BE2C (cell line): ENCODE data around the gene CHIT1.

Experiments used
- DNase-seq: peaks from one replicate; pipeline ENCODE4 v3.0.0-alpha.2; 2020
- H3K27me3 ChIP-seq: fragments of 250-450 bp; sonication (Bioruptor Pico); 2 replicates; pipeline ENCODE4 v1.5.1; 2020; ENCODE audit warnings: mild to moderate bottlenecking
- H3K36me3 ChIP-seq: fragments of 250-450 bp; sonication (Bioruptor Pico); 2 replicates; pipeline ENCODE4 v1.5.1; 2020; ENCODE audit warnings: mild to moderate bottlenecking
- H3K4me1 ChIP-seq: fragments of 250-450 bp; sonication (Bioruptor Pico); 2 replicates; pipeline ENCODE4 v1.5.1; 2020
- H3K4me3 ChIP-seq: 2 replicates; pipeline ENCODE4 v1.5.1; 2011; ENCODE audit warnings: low read depth, low read length
- H3K9me3 ChIP-seq: fragments of 250-450 bp; sonication (Bioruptor Pico); 2 replicates; pipeline ENCODE4 v1.5.1; 2020
- TF ChIP-seq, protein P1 (sequence below): IDR thresholded peaks from 2 replicates; pipeline ENCODE4 v1.5.1; 2012; ENCODE audit warnings: mild to moderate bottlenecking, low read depth, low read length

Gene CHIT1

DNA sequence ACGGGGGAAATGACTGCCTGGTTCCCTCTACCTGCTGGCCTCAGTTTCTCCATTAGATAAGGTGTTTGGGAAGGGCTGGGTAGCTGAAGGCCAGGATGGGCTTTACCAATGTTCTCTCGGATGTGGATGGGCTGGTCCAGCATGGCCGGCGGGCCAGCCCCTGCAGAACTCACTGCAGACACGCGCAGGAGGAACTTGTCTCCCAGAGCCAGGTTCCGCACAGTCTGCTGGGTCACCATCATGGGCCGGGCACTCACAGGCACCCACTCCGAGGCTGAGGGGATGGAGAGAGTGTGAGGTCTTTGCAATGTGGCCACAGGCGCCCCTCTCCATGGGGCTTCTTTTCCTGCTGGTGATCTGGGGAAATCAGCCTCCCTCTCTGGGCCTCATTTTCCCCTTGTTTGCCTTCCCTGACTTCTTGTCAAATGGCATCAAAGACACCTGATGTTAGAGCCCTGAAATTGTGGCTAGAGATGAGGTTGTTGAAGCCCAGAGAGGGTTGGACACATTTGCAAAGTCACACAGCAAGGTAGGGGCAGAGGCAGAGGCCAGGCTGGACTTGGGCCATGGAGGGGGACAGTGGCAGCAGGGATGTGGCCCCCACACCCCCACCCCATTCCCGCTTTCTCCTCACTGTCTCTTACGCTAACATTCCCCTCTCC, 55.0 kb downstream of the CHIT1 start:
- no peak for DNase-seq
- H3K27me3 ChIP-seq: no peaks in the 10 kb centered on the region
- TF ChIP-seq, protein P1, sequence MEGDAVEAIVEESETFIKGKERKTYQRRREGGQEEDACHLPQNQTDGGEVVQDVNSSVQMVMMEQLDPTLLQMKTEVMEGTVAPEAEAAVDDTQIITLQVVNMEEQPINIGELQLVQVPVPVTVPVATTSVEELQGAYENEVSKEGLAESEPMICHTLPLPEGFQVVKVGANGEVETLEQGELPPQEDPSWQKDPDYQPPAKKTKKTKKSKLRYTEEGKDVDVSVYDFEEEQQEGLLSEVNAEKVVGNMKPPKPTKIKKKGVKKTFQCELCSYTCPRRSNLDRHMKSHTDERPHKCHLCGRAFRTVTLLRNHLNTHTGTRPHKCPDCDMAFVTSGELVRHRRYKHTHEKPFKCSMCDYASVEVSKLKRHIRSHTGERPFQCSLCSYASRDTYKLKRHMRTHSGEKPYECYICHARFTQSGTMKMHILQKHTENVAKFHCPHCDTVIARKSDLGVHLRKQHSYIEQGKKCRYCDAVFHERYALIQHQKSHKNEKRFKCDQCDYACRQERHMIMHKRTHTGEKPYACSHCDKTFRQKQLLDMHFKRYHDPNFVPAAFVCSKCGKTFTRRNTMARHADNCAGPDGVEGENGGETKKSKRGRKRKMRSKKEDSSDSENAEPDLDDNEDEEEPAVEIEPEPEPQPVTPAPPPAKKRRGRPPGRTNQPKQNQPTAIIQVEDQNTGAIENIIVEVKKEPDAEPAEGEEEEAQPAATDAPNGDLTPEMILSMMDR: no peak
- H3K4me1 ChIP-seq: peaks cover 8% of the 10 kb centered on the region
- no peaks in the 10 kb centered on the region for H3K36me3 ChIP-seq
- no peak overlapping the region for H3K4me3 ChIP-seq
- H3K9me3 ChIP-seq: no peaks in the 10 kb centered on the region

DNA sequence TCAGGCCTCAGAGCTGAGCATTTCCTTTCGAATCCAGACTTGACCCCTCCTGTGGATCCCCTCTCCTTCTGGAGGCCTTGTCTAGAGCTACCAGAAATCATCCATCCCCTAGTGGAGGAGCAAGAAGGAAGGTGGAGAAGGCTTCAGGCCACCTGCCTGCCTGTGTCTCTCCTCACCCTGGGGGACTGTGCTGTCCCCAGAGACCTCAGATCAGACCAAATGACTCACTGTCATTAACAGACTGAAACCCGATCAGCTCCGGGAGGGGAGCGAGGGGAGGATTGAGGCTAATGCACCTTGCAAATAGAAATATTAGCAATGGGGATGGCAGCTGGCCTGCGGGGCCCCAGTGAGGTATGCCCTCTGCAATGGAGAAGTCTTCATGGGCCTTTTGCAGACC, 55.9 kb downstream of the CHIT1 start:
- Histone ChIP-seq H3K27me3 (no peaks in the 10 kb centered on the region), H3K4me1 (peaks cover 8% of the 10 kb centered on the region), H3K9me3 (no peaks in the 10 kb centered on the region), H3K4me3 (no peak overlapping the region), H3K36me3 (no peaks in the 10 kb centered on the region)
- peak; percentile 62 for DNase-seq
- TF ChIP-seq, protein P1: no peak

DNA sequence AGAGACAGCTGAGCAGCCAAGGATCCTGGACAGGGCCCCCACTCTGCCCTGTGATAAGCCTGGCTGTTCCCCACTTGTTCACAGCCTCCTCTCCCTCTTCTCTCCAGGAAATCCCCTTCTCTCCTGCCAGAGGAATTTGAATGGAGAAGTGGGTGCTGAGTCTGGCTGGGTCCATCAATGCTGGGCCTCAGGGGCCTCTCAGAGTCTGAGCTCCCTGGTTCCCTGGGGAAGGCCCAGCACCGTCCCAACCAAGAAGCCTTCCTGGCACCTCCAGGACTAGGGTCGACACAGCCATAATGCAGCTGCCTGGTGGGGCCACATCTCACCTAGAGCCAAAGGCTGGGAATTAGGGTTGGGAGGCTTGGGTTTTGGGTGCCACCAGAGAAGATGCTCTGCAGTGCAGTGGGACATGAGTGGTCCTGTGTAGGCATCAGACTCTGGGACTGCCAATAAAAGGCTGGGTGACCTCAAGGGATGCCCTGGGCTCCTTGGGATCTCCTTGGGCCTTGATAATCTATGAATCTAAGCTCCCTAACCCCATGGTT, 56.4 kb downstream of the CHIT1 start:
- Histone ChIP-seq H3K36me3 (no peaks in the 10 kb centered on the region), H3K9me3 (no peaks in the 10 kb centered on the region), H3K27me3 (no peaks in the 10 kb centered on the region), H3K4me3 (no peak overlapping the region), H3K4me1 (peaks cover 8% of the 10 kb centered on the region; the same call in 1 of the 2 replicates)
- TF ChIP-seq, protein P1: no peak
- DNase-seq: no peak

DNA sequence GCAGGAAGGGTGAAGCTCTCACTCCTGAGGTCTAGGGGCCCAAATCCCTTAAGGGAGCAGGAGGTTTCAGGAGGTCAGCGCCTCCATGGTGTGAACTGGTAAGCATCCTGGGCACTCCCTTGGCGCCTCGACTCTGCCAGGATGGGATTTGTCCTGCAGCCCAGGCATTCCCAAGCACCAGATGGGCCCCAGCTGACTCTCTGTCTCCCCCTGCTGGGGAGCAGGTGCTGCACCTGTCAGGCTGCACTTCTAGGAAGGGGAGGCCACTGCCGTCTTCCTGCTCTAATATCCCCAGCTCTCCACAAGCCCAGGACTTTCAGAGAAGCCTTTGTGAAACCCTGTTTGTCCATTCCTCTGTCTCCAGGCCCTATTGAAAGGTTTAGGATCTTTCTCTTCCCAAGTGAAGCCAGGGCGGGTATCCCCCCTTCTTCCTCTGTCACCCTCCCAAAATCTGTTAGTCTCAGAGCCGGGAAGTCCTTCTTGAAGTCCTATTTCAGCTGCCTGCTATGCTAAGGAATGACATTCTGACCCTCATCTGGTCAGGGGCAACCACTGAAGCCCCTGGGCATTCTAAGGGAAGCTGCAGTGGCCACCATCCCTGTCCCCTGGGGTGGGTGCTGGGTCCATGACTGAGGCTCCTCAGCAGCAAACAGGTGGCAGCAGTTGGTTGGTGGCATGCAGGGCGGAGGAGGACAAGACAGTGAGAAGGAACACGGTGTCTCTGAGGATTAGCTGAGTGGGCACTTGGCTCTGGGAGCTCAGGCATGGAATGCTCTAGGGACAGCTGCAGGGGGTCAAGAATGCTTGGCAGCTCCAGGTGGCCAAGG, 57.1 kb downstream of the CHIT1 start:
- H3K27me3 ChIP-seq: no peaks in the 10 kb centered on the region
- peaks cover 1% of the 10 kb centered on the region; the same call in 1 of the 2 replicates for H3K4me1 ChIP-seq
- H3K4me3 ChIP-seq: no peak overlapping the region
- TF ChIP-seq, protein P1: peak; percentile 85
- H3K9me3 ChIP-seq: no peaks in the 10 kb centered on the region
- peak; percentile 84 for DNase-seq
- H3K36me3 ChIP-seq: no peaks in the 10 kb centered on the region

DNA sequence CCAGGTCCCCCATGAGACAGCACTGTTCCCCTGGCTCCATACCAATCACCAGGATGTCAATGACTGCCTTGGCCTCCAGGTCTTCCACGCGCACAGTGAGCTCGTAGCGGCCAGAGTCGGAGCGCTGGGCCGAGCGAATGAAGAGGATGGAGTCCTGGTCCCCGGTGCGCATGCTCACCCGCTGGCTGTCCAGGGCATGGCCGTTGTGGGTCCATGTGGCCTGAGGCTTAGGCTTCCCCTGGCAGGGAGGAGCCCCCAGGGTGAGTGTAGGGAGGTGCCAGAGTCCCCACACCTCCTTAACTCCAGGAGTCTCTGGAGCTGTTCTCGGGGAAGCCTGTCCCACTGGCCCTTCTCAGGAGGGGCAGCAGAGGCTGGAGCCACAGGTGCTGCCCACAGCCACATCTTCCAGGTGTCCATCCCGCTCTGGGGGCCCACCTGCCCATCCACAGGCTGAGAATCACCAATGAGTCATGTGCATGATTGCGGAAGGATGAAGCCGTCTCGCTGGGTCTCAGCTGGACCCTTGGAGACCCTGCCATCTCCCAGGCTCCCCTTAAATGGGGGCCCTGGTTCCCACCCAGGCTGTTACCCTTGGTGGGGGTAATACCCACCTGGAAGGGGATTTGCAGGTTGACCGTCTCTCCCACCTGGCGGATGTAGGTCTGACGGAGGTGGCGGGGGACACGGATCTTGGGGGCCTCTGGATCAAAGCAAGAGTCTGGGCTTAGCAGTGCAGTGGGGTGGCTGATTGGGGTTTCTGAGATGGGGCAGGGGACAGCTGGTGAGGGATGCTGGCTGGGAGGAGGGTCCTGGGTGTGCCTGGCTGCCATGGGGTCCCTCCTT, 57.9 kb downstream of the CHIT1 start:
- Histone ChIP-seq H3K36me3 (no peaks in the 10 kb centered on the region), H3K27me3 (no peaks in the 10 kb centered on the region), H3K4me3 (no peak overlapping the region), H3K9me3 (no peaks in the 10 kb centered on the region), H3K4me1 (no peaks in the 10 kb centered on the region; the same call in 1 of the 2 replicates)
- no peak for DNase-seq
- TF ChIP-seq, protein P1: no peak
